VCaP (cell line): ENCODE measurements around the gene KIF1A.
"Not testable (repeated sequence)": the region's sequence is repeated elsewhere in the genome, so short reads cannot be mapped to it uniquely, and the experiment has no call there.

Experiments
- H3K27ac ChIP-seq: fragments of 450-650 bp; 2 replicates; pipeline ENCODE4 v1.5.1; 2017
- TF ChIP-seq, protein P1 (sequence below): fragments of 450-650 bp; conservative IDR thresholded peaks from 2 replicates; pipeline ENCODE4 v1.5.1; 2017; ENCODE audit warnings: mild to moderate bottlenecking, moderate library complexity

The KIF1A gene

DNA sequence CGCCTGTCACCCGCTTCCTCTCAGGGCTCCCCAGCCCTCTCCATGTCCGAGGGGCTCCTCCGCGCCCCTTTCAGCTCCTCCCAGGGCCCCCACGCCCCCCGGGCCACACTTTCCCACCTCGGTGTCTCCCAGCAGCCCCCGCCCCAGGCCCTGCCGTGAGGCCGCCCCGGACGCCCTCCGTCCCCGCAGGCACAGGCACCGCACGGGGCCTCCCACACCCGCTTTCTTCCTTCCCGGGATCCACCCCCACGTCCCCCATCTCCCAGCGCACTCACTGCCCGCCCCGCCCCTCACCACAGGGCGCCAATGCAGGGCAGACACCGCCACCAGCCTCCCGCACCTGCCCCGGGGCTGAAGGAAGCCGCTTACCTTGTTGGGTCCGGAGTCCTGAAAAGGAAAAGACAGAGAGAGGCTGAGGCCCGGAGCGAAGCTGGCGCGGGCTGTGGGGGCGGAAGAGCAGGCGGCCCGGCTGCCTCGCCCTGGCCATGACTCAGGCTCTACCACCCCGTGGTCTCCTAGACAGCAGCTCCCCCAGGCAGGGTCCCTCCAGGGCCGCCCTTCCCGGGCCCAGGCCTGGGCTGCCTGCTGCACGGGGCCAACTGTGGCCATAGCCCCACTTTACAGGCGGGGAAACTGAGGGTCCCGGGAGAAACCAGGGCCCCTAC lies 37.7 kb downstream of the KIF1A start:
- TF ChIP-seq, protein P1, sequence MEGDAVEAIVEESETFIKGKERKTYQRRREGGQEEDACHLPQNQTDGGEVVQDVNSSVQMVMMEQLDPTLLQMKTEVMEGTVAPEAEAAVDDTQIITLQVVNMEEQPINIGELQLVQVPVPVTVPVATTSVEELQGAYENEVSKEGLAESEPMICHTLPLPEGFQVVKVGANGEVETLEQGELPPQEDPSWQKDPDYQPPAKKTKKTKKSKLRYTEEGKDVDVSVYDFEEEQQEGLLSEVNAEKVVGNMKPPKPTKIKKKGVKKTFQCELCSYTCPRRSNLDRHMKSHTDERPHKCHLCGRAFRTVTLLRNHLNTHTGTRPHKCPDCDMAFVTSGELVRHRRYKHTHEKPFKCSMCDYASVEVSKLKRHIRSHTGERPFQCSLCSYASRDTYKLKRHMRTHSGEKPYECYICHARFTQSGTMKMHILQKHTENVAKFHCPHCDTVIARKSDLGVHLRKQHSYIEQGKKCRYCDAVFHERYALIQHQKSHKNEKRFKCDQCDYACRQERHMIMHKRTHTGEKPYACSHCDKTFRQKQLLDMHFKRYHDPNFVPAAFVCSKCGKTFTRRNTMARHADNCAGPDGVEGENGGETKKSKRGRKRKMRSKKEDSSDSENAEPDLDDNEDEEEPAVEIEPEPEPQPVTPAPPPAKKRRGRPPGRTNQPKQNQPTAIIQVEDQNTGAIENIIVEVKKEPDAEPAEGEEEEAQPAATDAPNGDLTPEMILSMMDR = no peak
- no peak overlapping the region for H3K27ac ChIP-seq

DNA sequence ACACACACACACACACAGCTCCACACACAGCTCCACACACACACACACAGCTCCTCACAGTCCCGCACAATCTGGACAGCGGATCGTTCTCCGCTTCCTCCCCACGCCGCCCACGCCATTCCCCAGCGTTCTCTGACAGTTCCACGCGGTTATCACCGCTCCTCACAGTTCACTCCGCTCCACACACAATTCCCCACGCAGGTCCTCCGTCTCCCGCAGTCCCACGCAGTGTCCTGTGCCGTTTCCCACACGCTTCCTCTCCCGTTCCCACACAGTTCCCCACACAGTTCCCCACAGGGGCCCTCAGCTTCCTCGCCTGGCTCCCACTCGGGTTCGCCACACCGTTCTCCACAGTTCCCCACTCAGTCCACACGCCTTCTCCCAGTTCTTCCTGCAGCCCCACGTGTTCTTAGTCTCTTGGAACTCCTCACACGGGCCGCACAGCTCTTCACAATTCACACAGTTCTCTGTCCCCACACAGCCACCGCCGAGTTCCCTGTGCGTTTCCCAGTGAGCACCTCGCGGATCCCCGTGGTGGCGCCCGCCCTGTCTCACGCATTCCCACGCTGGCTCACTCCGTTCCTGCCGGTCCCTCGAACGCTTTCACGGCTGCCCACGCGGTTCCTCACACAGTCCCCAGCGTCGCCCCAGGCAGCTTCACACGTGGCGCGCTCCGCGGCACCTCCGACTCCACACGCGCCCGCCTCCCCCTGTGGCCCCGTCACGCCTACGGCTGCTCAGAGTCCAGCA lies 38.4 kb downstream of the KIF1A start:
- TF ChIP-seq, protein P1 = no peak

DNA sequence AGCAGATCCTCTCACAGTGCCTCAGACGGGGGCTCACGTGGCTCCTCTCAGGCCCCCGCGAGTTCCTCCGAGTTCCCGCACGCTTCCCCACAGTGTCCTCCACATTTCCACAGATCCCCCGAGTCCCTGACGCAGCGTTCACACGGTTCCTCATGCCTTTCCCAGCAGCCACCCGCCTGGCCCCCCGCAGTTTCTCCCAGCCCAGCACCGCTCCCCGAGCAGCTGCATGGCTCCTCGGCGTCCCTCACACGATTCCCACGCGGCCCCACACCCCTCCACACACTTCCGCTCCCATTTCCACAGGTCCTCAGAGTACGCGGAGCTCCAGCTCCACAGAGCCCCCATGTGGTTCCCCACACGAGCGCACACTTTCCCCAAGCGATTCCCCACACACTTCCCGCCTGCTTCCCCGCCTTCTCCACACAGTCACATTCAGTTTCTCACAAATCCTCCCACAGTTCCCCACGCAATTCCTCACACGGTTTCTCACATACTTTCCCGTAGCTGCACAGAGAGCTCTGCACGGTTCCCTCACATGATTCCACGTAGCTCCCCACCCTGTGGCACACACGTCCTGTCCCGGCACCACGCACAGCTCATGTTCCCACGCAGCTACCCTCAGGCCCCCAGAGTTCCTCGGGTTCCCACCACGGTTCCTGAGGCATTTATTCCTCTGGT lies 39.9 kb downstream of the KIF1A start:
- no peak overlapping the region for H3K27ac ChIP-seq
- TF ChIP-seq, protein P1 = no peak

More for the DNA sequence above, 38.4 kb downstream of the KIF1A start:
- no peak overlapping the region for H3K27ac ChIP-seq

DNA sequence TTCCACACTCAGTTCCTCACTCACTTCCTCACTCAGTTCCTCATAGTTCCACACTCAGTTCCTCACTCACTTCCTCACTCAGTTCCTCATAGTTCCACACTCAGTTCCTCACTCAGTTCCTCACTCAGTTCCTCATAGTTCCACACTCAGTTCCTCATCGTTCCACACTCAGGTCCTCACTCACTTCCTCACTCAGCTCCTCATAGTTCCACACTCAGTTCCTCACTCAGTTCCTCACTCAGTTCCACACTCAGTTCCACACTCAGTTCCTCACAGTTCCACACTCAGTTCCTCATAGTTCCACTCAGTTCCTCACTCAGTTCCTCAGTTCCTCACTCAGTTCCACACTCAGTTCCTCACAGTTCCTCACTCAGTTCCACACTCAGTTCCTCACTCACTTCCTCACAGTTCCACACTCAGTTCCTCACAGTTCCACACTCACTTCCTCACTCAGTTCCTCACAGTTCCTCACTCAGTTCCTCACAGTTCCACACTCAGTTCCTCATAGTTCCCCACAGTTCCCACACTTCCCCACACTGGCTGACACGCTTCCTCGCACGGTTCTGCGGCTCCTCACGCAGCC lies 40.7 kb downstream of the KIF1A start:
- H3K27ac ChIP-seq = not testable (repeated sequence)

DNA sequence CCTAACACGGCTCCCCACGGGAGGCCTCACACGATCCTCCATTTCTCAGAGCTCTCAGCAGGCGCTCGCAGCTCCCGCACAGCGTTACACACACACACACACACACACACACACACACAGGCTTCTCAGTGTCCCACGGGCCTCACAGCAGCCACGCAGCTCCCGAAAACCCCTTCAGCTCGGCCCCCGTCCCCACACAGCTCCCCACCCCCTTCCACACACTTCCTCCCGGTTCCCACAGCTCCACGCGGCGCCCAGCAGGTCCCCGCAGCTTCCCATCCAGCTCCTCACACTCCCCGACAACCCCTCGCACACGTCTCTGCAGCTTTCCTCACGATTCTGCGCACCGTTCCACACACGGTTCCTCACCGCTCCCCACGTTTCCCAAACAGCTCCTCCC lies 41.6 kb downstream of the KIF1A start:
- TF ChIP-seq, protein P1 = no peak
- no peak overlapping the region for H3K27ac ChIP-seq

DNA sequence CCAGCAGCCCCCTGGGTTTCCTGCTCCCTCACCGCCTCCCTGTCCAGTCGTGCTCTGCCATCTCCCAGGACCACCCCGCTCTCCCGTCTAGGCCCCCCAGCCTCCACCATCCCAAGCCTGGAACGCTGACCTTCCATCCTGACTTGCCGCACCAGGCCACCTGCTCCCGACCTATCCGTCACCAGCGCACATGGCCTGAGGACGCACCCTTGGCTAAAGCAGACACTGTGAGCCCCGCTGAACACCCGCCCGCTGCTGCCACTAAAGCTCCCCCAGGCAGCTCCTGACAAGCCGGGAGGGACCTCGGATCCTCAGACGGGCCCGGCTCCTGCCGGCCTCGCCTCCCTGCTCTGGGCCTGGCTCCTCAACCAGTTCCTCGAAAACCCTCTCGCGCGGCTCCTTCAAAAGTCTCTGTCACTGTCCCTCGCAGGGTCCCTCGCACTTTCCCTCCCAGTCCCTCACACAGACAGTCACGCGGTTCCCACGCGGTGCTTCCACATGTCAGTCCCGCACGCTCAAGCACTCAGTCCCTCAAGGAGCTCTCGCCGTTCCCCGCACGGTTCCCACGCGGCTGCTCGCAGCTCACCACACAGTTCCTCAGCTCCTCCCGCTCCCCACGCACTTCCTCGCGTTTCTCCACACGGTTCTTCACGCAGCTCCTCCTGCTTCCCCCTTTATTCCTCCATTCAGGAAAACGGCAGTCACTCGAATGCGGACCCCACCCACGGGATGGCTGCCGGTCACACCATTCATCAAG lies 42.4 kb downstream of the KIF1A start:
- TF ChIP-seq, protein P1 = no peak
- no peak overlapping the region for H3K27ac ChIP-seq

DNA sequence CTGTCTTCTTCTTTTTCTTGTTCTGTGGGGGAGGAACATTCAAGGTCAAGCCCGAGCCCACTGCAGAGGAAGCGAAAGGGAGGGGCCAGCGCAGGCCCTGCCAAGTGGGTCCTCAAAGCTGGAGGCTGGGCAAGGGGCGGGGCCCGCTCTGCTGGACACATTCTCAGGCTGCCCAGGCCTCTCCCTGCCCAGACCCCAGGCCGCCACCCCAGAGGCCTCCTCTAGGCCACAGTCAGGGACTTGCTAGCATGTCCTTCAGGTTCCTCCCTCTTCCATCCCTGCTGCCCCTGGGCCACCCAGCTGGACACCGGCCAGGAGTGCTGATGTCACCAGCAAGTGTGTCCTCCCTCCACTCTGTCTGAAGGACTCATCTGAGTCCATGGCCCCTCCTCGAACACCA lies 44.1 kb downstream of the KIF1A start:
- TF ChIP-seq, protein P1 = no peak
- no peak overlapping the region for H3K27ac ChIP-seq
